GF-D8 (cell line): Measurements from ENCODE around the gene KPTN.
"Not testable (repeated sequence)": the region's sequence is repeated elsewhere in the genome, so short reads cannot be mapped to it uniquely, and the experiment has no call there.

Experiments used
- DNase-seq: peaks from one replicate; lab custom pipeline; 2025; lab: John Stamatoyannopoulos, UW

KPTN gene

DNA sequence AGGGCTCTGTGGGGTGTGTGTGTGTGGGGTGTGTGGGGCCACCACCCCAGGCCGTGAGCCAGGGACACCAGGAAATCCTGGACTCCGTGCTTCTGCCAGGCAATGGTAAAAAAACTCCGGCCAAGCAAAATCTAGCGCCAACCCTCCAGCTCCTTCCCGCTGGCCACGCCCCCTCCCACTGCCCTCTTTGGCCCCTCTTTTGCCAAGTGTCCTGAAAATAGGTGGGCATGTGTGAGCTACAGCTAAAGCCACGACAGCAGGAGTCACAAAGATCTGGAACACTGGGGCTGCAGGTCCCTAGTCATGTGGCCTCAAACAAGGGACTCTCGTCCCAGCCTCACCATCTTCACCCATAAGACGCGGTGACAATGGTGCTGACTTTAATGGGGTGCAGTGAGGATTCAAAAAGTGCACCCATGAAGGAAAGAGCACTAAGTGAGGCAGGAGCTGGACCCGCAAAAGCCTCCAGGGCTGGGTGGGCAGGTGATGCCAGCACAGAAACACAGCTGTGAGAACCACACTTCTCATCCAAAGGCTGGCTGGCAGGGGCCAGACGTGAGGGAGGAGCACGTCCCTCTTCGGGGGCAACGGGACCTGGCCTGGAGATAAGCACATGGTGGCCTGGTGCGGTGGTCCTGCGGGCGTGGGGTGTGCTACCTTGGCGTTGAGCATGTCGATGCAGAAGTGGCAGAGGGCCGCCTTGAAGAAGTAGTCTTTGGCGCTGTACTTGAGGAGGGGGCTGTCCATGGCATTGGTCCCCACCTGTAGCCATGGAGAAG, 7.5 kb upstream of the KPTN start:
- DNase-seq: no peak

GRCh38 chr19:47490847-47491246, 6.8 kb upstream of the KPTN start:
- no peak for DNase-seq

DNA sequence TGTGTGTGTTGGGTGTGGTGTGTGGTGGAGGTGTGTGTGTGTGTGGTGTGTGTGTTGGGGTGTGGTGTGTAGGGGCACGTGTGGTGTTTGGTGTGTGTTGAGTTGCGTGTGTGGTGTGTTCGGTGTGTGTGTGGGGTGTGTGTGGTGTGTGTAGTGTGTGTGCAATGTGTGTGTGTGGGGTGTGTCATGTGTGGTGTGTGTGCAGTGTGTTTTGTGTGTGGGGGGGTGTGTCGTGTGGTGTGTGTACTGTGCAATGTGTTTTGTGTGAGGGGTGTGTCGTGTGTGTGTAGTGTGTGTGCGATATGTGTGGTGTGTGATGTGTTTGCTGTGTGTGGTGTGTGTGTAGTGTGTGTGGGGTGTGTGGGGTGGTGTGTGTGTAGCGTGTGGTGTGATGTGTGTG, 6.0 kb upstream of the KPTN start:
- DNase-seq: no peak

DNA sequence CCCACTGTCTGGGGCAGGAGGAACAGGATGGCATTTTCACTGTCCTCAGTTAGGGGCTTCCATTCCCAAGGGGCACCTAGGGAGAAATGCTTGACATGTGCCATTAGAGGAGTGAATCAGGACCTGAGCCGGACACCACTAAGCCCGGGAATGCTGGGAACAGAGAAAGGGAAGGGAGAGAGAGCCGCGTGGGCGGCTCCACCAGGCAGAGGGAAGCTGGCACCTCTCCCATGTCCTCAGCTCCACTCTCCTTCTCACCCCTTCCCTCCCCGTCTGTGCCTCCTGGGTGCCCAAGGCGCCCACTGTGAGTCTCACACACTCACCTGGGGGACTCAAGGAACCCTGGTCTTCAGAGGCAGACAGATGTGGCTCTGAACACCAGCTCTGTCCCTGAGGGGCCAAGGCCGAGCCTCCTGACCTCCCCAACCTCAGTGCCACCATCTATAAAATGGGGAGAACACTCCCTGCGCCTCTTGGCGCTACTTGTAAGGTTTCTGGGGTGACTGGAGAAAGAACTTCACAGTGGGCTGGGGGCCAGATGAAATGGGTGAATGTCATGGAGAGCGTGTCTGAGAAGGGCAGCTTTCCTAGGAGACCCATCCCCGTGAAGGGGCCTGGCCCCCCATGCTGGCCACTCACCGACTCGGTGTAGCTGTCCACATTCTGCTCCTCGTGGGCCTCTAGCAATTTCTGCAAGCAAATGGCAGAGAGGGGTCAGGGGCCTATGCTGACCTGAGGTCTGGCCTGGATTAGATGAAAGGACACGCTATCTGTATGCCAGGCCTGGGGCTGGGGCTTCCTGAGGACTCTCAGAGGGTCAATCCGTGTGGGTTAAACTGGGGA, 5.3 kb upstream of the KPTN start:
- DNase-seq: no peak

- peak; percentile 24 for DNase-seq
Observed at GRCh38 chr19:47487551-47488515, 3.8 kb upstream of the KPTN start.

DNA sequence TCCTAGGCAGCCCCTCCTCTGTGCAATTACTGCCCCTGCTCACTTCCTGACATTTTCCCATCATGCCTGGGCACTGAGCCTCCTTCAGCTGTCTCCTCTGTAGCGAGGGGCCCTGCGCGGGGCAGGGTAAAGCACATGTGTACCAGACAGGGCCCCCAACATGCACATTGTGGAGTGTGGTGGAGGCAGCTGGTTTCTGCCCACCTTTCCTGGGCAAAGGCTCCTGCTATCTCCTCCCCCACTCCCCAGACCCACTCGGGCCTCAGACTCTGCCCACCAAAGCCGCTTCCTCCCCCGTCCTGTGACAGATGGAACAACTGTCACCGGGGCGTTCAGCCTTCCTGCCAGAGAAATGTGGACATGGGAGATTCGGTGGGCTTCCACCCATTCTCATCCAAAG, 2.9 kb upstream of the KPTN start:
- DNase-seq: no peak

DNA sequence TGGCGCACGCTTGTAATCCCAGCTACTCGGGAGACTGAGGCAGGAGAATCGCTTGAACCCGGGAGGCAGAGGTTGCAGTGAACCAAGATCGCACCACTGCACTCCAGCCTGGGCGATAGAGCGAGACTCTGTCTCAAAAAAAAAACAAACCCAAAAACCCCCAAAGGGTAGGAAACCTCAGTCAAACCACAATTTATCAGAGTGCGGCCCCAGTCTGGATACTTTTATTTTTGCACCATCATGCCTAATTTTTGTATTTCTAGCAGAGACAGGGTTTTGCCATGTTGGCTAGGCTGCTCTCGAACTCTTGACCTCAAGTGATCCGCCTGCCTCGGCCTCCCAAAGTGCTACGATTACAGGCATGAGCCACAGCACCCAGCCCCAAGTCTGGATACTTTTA, 2.2 kb upstream of the KPTN start:
- DNase-seq: not testable (repeated sequence)

DNA sequence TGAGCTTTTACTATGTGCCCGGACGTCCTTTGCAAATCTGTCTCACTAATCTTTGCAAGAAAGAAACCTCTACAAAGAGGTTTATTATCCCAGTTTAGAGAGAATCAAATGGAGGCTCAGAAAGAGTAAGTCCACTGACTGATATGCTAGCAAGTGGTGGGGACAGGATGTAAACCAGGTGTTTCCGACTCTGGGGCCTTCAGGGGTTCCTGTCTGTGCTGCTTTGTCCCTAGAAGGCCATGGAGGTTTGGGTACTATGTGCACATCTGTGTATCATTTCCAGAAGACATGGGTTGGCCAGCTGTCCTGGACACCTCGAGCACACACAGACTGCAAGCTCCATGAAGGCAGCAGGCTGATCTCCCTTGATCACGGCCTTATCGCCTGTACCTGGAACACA, 1.2 kb upstream of the KPTN start:
- DNase-seq: no peak

DNA sequence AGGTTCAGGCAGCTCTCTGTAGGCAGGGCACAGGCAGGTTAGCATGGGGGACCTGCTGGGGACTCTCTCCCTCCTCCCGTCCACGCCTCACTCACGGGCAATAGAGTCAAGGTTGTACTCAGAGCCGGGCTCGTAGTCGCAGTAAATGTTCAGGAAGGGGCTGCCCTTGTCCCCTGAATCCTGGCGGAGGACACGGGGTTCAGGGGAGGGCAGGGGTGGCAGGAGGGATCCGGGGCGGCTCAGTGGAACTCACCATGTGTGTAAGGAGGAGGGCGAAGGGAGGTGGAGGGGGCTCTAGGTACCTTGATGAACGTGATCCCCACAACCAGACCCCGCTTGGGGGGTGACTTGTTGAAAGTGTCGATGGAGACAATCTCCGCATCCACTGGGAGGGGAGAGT, 819 bp downstream of the KPTN start:
- DNase-seq: no peak

DNA sequence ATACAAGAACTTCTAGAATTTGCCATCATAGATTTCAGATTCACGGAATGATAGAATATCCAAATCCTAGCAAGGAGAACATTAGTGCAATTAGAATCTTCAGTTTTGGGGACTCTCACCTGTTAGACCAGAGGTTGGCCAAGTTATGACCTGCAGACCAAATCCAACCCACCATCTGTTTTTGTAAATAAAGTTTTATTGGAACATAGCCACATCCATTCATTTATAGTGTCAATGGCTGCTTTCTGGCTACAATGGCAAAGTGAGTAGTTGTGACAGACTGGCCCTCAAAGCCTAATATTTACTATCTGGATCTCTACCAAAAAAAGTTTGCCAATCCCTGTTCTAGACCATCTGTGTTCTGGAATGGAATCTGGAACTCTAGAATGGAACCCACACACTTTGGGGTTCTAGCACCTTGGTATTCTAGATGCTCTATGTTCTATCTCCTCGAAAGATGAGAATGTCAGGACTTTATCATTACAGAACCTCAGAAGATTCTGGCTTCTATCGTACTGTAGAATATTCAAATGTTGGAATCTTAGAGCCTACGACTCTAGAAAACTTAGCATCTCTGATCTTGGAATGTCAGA, 2.5 kb downstream of the KPTN start:
- no peak for DNase-seq

DNA sequence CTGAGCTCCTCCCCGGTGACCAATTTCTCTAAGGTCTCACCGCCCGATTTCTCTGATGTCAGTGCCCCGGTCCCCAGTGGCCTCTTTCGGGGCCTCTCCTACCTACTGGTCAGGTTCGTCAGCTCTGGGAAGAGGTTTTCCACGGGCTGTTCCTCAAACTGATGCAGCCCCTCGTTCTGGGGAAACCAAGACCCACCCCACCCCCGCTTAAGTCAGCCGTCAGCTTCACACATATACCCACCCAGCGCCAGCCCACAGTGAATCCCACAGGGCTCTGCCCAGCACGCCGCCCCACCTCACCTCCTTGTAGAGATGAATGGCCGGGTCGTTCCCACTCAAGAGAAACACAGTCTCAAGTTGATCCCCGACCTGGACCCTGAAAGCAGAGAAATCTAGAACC, 3.4 kb downstream of the KPTN start:
- DNase-seq: no peak

- no peak for DNase-seq
Observed at GRCh38 chr19:47479701-47480503, 4.1 kb downstream of the KPTN start.

DNA sequence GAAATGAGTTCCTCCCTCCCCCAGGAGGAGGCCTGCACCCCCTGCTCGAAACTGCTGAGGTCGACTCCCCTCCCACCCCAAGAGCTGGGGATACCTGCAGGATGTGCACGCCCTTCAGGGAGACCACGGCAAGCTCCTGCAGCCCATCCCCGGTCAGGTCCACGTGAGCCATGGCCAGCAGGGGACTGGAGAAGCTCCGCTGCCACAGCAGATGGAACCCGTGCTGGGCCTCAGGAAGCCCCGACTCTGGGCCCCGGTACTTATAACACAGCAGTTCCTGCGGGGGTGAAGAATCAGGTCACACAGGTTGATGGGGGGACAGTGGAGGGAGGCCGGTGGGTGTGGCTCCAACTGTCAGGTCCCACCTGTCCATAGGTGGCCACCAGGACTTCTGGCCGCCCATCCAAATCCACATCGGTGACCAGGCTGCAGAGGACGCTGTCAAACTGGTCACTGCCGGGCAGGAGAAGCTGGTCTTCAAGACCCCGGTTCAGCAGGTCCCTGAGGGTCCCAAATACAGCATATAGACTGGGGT, 7.5 kb downstream of the KPTN start:
- no peak for DNase-seq

- DNase-seq: no peak
Observed at GRCh38 chr19:47475465-47475864, 8.6 kb downstream of the KPTN start.

GRCh38 chr19:47473336-47473735, 10.7 kb downstream of the KPTN start:
- no peak for DNase-seq

DNA sequence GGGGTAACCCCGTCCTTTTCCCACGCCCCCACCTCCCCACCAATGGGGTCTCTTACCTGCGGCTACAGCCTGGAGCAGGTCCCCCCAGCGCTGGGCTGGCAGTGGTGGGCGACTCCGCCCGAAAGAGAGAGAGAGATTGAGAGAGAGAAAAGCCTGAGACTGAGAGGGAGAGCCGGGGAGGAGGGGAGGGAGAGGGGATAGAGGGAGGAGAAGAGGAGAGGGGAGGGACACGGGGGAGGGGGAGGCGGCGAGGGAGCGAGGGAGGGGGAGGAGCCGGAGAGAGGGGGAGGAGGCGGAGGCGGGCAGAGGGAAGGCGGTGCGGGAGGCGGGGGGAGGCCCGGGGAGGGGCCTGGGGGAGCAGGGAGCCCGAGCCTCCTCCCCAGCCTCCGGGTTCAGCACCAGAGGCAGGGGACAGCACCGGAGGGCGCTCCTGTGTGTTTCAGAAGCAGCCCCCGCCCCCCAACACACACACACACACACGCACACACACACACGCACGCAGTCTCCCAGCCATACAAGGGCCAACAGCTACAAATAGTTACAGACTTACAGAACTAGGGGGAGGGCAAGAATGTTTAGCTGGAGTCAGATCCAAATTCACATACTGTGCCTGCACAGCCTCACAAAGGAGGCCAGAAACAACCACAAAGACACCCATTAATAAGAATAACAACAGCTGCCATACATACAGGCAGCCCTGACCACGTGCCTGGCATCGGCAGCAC, 12.1 kb downstream of the KPTN start, which contains the start of gene SLC8A2:
Gene SLC8A2 (minus strand): TSS at position 161 of the 725 bp plus-strand sequence. CDS start 5,490 bp downstream, outside the sequence.
- DNase-seq: no peak

DNA sequence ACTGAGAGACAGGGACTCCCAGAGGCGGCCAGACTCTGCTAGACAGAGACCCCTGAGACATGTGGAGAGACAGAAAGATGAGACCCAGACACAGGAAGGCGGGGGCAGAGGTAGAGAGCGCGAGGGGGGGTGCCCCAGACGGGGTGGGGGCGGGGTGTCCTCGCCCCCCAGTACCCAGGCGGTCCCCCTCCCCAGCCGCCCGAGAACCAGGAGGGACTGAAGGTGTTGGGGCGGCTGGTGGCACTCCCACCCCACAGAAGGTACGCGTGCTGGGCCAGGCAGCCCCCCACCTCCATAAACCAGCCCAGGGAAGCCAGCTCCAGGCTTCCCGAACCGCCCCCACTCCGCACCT, 12.7 kb downstream of the KPTN start:
- DNase-seq: no peak

- no peak for DNase-seq
Observed at GRCh38 chr19:47470447-47471195, 13.4 kb downstream of the KPTN start.

DNA sequence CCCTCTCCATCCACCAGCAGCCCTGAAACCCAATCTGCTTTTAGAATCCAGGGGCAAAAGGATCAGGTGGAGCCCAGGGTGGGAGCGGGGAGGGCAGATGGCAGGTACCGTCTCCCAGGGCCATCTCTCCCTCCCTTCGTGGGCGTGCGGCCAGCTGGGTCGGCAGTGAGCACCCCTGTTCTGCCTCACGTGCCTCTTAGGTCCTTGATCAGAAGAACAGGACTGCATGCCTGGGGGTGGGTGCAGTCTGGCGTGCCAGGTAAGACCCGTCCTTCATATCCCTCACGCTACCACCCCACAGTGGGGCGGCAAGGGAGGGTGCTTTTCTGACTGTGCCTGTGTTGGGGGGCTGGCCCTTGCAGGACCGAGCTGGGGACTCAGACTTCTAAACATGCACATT, 14.3 kb downstream of the KPTN start:
- no peak for DNase-seq
